Midbrain (tissue), 1 donor: Measurements from ENCODE around the gene CCSAP.
"Not testable (repeated sequence)": the region's sequence is repeated elsewhere in the genome, so short reads cannot be mapped to it uniquely, and the experiment has no call there.

Experiments used
- DNase-seq: peaks from one replicate; lab custom pipeline; 2025; lab: John Stamatoyannopoulos, UW

CCSAP gene

GRCh38 chr1:229342656-229343569 is at the start of gene CCSAP:
TSS of gene CCSAP (minus strand) at chr1:229343047. CDS start at chr1:229342465, 582 bp downstream.
- peak; percentile 75 for DNase-seq

- DNase-seq: no peak
These were observed 47.3 kb upstream of the CCSAP start for GRCh38 chr1:229390130-229390529.

- DNase-seq: no peak
These were observed 46.2 kb upstream of the CCSAP start for GRCh38 chr1:229388897-229389580.

GRCh38 chr1:229385853-229386456 is 43.1 kb upstream of the CCSAP start:
- no peak for DNase-seq

GRCh38 chr1:229384822-229385221 is 42.0 kb upstream of the CCSAP start:
- no peak for DNase-seq

GRCh38 chr1:229383961-229384360 is 41.1 kb upstream of the CCSAP start:
- DNase-seq: no peak

- no peak for DNase-seq
These were observed 40.3 kb upstream of the CCSAP start for GRCh38 chr1:229383188-229383587.

GRCh38 chr1:229381234-229381633 is 38.4 kb upstream of the CCSAP start:
- DNase-seq: no peak

GRCh38 chr1:229380536-229381160 is 37.8 kb upstream of the CCSAP start:
- DNase-seq: no peak

GRCh38 chr1:229379846-229380245 is 37.0 kb upstream of the CCSAP start:
- DNase-seq: no peak

- no peak for DNase-seq
These were observed 35.9 kb upstream of the CCSAP start for GRCh38 chr1:229378586-229379367.

- not testable (repeated sequence) for DNase-seq
These were observed 35.2 kb upstream of the CCSAP start for GRCh38 chr1:229378035-229378434.

GRCh38 chr1:229377429-229377828 is 34.6 kb upstream of the CCSAP start:
- no peak for DNase-seq

- DNase-seq: no peak
These were observed 33.7 kb upstream of the CCSAP start for GRCh38 chr1:229376521-229376920.

- no peak for DNase-seq
These were observed 31.6 kb upstream of the CCSAP start for GRCh38 chr1:229374485-229374884.

- no peak for DNase-seq
These were observed 30.5 kb upstream of the CCSAP start for GRCh38 chr1:229373395-229373794.

- no peak for DNase-seq
These were observed 29.4 kb upstream of the CCSAP start for GRCh38 chr1:229372251-229372650.

GRCh38 chr1:229371624-229372023 is 28.8 kb upstream of the CCSAP start:
- no peak for DNase-seq

GRCh38 chr1:229370601-229371021 is 27.8 kb upstream of the CCSAP start:
- DNase-seq: peak; percentile 38

- no peak for DNase-seq
These were observed 25.5 kb upstream of the CCSAP start for GRCh38 chr1:229368347-229368746.

GRCh38 chr1:229365569-229365968 is 22.7 kb upstream of the CCSAP start:
- DNase-seq: no peak
